Liver (tissue), 9 donors: Measurements from ENCODE around the gene C11orf98. TPM values are rescaled to one million over a fixed set of nuclear protein-coding genes. Genes with fewer than 3 reads are reported as not detected.

Experiments used
- DNase-seq: peaks from one replicate; pipeline ENCODE4 v3.0.0-alpha.2; 2017; ENCODE audit warnings: low spot score
- H3K27ac ChIP-seq, 2 donors: one replicate each; pipeline ENCODE4 v1.7.0; 2013; ENCODE audit warnings: inconsistent platforms in 2 of 2, low read length in 2 of 2, control low read depth in 1 of 2, low read depth in 1 of 2, mild to moderate bottlenecking in 1 of 2
- H3K27me3 ChIP-seq, 4 donors: one replicate each; pipeline versions ENCODE4 v1.6.1 to v1.7.0; 2013; ENCODE audit warnings: low read length in 3 of 4, inconsistent platforms in 1 of 4, mild to moderate bottlenecking in 1 of 4, moderate library complexity in 1 of 4; ENCODE audit not compliant: control insufficient read depth in 4 of 4, insufficient read depth in 4 of 4
- H3K36me3 ChIP-seq, 4 donors: one replicate each; pipeline versions ENCODE4 v1.6.1 to v1.7.0; 2013; ENCODE audit warnings: low read length in 3 of 4, mild to moderate bottlenecking in 3 of 4, low read depth in 1 of 4, moderate library complexity in 1 of 4; ENCODE audit not compliant: control insufficient read depth in 4 of 4, insufficient read depth in 3 of 4
- H3K4me1 ChIP-seq, 4 donors: one replicate each; pipeline versions ENCODE4 v1.6.1 to v1.7.0; 2013; ENCODE audit warnings: low read length in 3 of 4, mild to moderate bottlenecking in 3 of 4, moderate library complexity in 1 of 4; ENCODE audit not compliant: control insufficient read depth in 4 of 4, insufficient read depth in 4 of 4
- H3K4me3 ChIP-seq, 3 donors: one replicate each; pipeline versions ENCODE4 v1.6.1 to v1.7.0; 2013; ENCODE audit warnings: low read length in 3 of 3, control low read depth in 1 of 3, low read depth in 1 of 3, mild to moderate bottlenecking in 1 of 3
- H3K9ac ChIP-seq, 2 donors: one replicate each; pipeline ENCODE4 v1.7.0; 2013; ENCODE audit warnings: low read length in 2 of 2, mild to moderate bottlenecking in 2 of 2, moderate library complexity in 2 of 2, control low read depth in 1 of 2, low read depth in 1 of 2
- H3K9me3 ChIP-seq, 4 donors: one replicate each; pipeline versions ENCODE4 v1.6.1 to v1.7.0; 2013; ENCODE audit warnings: low read length in 3 of 4; ENCODE audit not compliant: control insufficient read depth in 4 of 4
- CTCF ChIP-seq: fragments of 150-350 bp; IDR thresholded peaks from 2 replicates; pipeline ENCODE4 v1.5.1; 2017; ENCODE audit warnings: improper control_type of control experiment, low read depth, low read length; ENCODE audit not compliant: missing input control
- EGR1 ChIP-seq, 2 donors: IDR thresholded peaks; 2 replicates each; pipeline ENCODE4 v1.6.1; 2016 to 2018; ENCODE audit warnings: antibody characterized with exemption in 2 of 2, low read depth in 2 of 2
- FOXA1 ChIP-seq: IDR thresholded peaks from 2 replicates; pipeline ENCODE4 v1.6.1; 2016; ENCODE audit warnings: antibody characterized with exemption
- FOXA2 ChIP-seq: IDR thresholded peaks from 2 replicates; pipeline ENCODE4 v1.6.1; 2016; ENCODE audit warnings: antibody characterized with exemption
- GABPA ChIP-seq, 2 donors: IDR thresholded peaks in 1 of 2; conservative IDR thresholded peaks in 1 of 2; 2 replicates each; pipeline ENCODE4 v1.6.1; 2016; ENCODE audit warnings: antibody characterized with exemption in 2 of 2, mild to moderate bottlenecking in 1 of 2, moderate library complexity in 1 of 2
- HNF4G ChIP-seq: IDR thresholded peaks from 2 replicates; pipeline ENCODE4 v1.6.1; 2016; ENCODE audit warnings: antibody characterized with exemption
- JUND ChIP-seq, 2 donors: IDR thresholded peaks; 2 replicates each; pipeline ENCODE4 v1.6.1; 2016; ENCODE audit warnings: antibody characterized with exemption in 2 of 2
- NR2F2 ChIP-seq: IDR thresholded peaks from 2 replicates; pipeline ENCODE4 v1.6.1; 2016; ENCODE audit warnings: antibody characterized with exemption
- SP1 ChIP-seq: IDR thresholded peaks from 2 replicates; pipeline ENCODE4 v1.6.1; 2018; ENCODE audit warnings: antibody characterized with exemption, mild to moderate bottlenecking
- TAF1 ChIP-seq: conservative IDR thresholded peaks from 2 replicates; pipeline ENCODE4 v1.6.1; 2016; ENCODE audit warnings: antibody characterized with exemption, mild to moderate bottlenecking
- WGBS: extraction: QIAGEN DNeasy Blood & Tissue Kit; methylation state at CpG from one replicate; pipeline ENCODE4 v1.1.7; 2013; 5-methylcytosine and 5-hydroxymethylcytosine counted together
- polyA plus RNA-seq, 2 donors: library from polyadenylated mRNA; stranded (reverse) in 1 of 2; unstranded in 1 of 2; fragments of 200-250 nt in 1 of 2; fragments of >200 nt in 1 of 2; fragmentation: Nextera tagmentation in 1 of 2; extraction: Ambion mirVana in 1 of 2; gene quantifications; one replicate each; pipeline versions ENCODE4 v1.2.1 to v1.2.3, GENCODE V29; 2013 to 2015
- total RNA-seq, 2 donors: library from RNA; depleted of rRNA; stranded (reverse); fragments of >200 nt; gene quantifications; one replicate each; pipeline ENCODE4 v1.2.3, GENCODE V29; 2014
- TF ChIP-seq, protein P1 (sequence below): IDR thresholded peaks from 2 replicates; pipeline ENCODE4 v1.6.1; 2016; ENCODE audit warnings: antibody characterized with exemption
- TF ChIP-seq, protein P2 (sequence below): IDR thresholded peaks from 2 replicates; pipeline ENCODE4 v1.6.1; 2016; ENCODE audit warnings: antibody characterized with exemption
- TF ChIP-seq, protein P3 (sequence below): IDR thresholded peaks from 2 replicates; pipeline ENCODE4 v1.6.1; 2016; ENCODE audit warnings: antibody characterized with exemption
- donor health status: healthy.
- donor health status: healthy.
- donor health status: healthy.
- donor health status: healthy.
- donor health status: healthy.

The C11orf98 gene
- total and polyA plus RNA-seq, 4 donors: 16.5 to 49.9 (median 30.7) TPM

GRCh38 chr11:62712861-62713260 lies 47.9 kb upstream of the C11orf98 start:
- Histone ChIP-seq H3K27me3 (no peaks in the 10 kb centered on the region), H3K4me1 (peaks cover 17 to 65% (median 50%) of the 10 kb centered on the region in 4 donors), H3K9me3 (no peaks in the 10 kb centered on the region), H3K4me3 (no peak overlapping the region), H3K27ac (peak overlapping the region; percentile 86 to 94), H3K9ac (peak overlapping the region in 1 of 2 donors; percentile 60), H3K36me3 (peaks cover 3 to 36% (median 35%) of the 10 kb centered on the region in 4 donors)
- DNase-seq: no peak
- TF ChIP-seq CTCF: no peak
- TF ChIP-seq, protein P1, sequence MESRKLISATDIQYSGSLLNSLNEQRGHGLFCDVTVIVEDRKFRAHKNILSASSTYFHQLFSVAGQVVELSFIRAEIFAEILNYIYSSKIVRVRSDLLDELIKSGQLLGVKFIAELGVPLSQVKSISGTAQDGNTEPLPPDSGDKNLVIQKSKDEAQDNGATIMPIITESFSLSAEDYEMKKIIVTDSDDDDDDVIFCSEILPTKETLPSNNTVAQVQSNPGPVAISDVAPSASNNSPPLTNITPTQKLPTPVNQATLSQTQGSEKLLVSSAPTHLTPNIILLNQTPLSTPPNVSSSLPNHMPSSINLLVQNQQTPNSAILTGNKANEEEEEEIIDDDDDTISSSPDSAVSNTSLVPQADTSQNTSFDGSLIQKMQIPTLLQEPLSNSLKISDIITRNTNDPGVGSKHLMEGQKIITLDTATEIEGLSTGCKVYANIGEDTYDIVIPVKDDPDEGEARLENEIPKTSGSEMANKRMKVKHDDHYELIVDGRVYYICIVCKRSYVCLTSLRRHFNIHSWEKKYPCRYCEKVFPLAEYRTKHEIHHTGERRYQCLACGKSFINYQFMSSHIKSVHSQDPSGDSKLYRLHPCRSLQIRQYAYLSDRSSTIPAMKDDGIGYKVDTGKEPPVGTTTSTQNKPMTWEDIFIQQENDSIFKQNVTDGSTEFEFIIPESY: no peak
- WGBS: 24% methylated on average over 3 of the region's 3 CpGs

DNA sequence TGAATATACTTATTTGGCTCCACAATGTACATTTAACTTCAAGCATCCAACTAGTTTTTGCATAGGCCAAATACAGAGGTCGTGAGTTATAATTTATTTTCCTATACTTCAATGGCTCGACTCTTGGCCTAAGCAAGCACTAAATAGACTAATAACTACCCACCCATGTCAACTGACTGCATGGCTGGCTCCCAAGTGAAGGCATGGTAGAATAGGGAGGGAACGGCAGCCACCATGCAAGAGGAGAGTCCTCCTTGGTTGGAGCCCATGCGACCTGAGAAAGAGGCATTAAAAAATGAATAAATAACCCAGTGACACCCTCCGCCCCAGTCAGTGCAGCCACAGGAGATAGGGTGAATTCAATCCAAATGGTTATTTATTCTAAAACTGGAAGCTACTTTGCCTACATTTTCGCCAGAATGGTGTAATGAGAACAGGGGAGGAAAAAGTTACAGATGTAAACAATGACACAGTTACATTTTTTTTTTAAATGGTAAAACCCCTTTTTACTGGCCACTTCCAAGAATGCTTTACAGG lies 47.3 kb upstream of the C11orf98 start:
- H3K27ac ChIP-seq: peak overlapping the region; percentile 86 to 94
- no peak for TF ChIP-seq SP1
- no peak for TF ChIP-seq TAF1
- no peak for TF ChIP-seq FOXA1
- TF ChIP-seq, protein P2, sequence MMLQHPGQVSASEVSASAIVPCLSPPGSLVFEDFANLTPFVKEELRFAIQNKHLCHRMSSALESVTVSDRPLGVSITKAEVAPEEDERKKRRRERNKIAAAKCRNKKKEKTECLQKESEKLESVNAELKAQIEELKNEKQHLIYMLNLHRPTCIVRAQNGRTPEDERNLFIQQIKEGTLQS: no peak
- no peak for TF ChIP-seq HNF4G
- no peak for TF ChIP-seq NR2F2
- TF ChIP-seq GABPA (IDR thresholded peaks at IDR 0.05 in 1 of 2, conservative IDR thresholded peaks at IDR 0.05 in 1 of 2): no peak
- TF ChIP-seq EGR1 (IDR thresholded peaks at IDR 0.05; ENCODE audit: low read depth in 2 of 2): no peak
- no peak for TF ChIP-seq CTCF
- DNase-seq: no peak
- H3K36me3 ChIP-seq: peaks cover 3 to 31% (median 30%) of the 10 kb centered on the region in 4 donors
- H3K27me3 ChIP-seq: no peaks in the 10 kb centered on the region
- H3K4me3 ChIP-seq: no peak overlapping the region
- no peaks in the 10 kb centered on the region for H3K9me3 ChIP-seq
- H3K4me1 ChIP-seq: peaks cover 17 to 65% (median 50%) of the 10 kb centered on the region in 4 donors
- peak overlapping the region in 1 of 2 donors; percentile 49 for H3K9ac ChIP-seq
- 57% methylated on average over 6 of the region's 6 CpGs for WGBS

- no peaks in the 10 kb centered on the region for H3K27me3 ChIP-seq
- H3K9ac ChIP-seq: peak overlapping the region; percentile 79 to 91
- H3K9me3 ChIP-seq: no peaks in the 10 kb centered on the region
- 65% methylated on average over 7 of the region's 7 CpGs for WGBS
- DNase-seq: no peak
- H3K4me3 ChIP-seq: peak overlapping the region; percentile 55 to 85 (median 56)
- peaks cover 0 to 9% (median 8%) of the 10 kb centered on the region in 4 donors for H3K36me3 ChIP-seq
- H3K4me1 ChIP-seq: peaks cover 20 to 73% (median 60%) of the 10 kb centered on the region in 4 donors
- peak overlapping the region; percentile 93 to 95 for H3K27ac ChIP-seq
- no peak for TF ChIP-seq JUND (IDR thresholded peaks at IDR 0.05)
- TF ChIP-seq NR2F2: no peak
- TF ChIP-seq, protein P2: no peak
- TF ChIP-seq HNF4G: no peak
- TF ChIP-seq TAF1: no peak
- TF ChIP-seq EGR1 (IDR thresholded peaks at IDR 0.05; ENCODE audit: low read depth in 2 of 2): no peak
- no peak for TF ChIP-seq FOXA2
- TF ChIP-seq, protein P3, sequence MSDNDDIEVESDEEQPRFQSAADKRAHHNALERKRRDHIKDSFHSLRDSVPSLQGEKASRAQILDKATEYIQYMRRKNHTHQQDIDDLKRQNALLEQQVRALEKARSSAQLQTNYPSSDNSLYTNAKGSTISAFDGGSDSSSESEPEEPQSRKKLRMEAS: no peak
- TF ChIP-seq, protein P1: no peak
- TF ChIP-seq GABPA (IDR thresholded peaks at IDR 0.05 in 1 of 2, conservative IDR thresholded peaks at IDR 0.05 in 1 of 2): no peak
Measured at GRCh38 chr11:62710001-62710345, 45.0 kb upstream of the C11orf98 start.
